BE2C (cell line): Measurements from ENCODE around the gene UBN2.
"Not testable (repeated sequence)": the region's sequence is repeated elsewhere in the genome, so short reads cannot be mapped to it uniquely, and the experiment has no call there.

Experiments
- DNase-seq: peaks from one replicate; pipeline ENCODE4 v3.0.0-alpha.2; 2020
- H3K27me3 ChIP-seq: fragments of 250-450 bp; sonication (Bioruptor Pico); 2 replicates; pipeline ENCODE4 v1.5.1; 2020; ENCODE audit warnings: mild to moderate bottlenecking
- H3K36me3 ChIP-seq: fragments of 250-450 bp; sonication (Bioruptor Pico); 2 replicates; pipeline ENCODE4 v1.5.1; 2020; ENCODE audit warnings: mild to moderate bottlenecking
- H3K4me1 ChIP-seq: fragments of 250-450 bp; sonication (Bioruptor Pico); 2 replicates; pipeline ENCODE4 v1.5.1; 2020
- H3K4me3 ChIP-seq: 2 replicates; pipeline ENCODE4 v1.5.1; 2011; ENCODE audit warnings: low read depth, low read length
- H3K9me3 ChIP-seq: fragments of 250-450 bp; sonication (Bioruptor Pico); 2 replicates; pipeline ENCODE4 v1.5.1; 2020
- CTCF ChIP-seq: IDR thresholded peaks from 2 replicates; pipeline ENCODE4 v1.5.1; 2012; ENCODE audit warnings: mild to moderate bottlenecking, low read depth, low read length

The UBN2 gene

DNA sequence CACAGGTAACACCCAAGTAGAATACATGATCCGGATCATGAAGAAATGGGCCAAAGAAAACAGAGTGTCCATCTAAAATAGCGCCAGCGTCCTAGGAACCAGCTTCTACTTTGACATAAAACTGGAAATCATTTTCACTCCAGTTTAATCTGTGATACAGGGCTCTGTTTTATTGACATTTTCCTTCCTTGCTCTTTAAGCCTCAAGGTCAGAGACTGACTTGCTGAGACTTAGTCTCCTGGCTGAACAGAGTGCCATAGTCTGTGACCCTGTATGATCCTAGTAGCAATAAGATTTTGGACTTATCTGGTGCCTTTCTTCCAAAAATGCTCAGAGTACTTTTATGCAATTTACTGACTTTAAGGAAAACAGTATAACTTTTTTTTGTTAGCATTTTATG lies 41.7 kb upstream of the UBN2 start:
- Histone ChIP-seq H3K4me1 (no peaks in the 10 kb centered on the region), H3K36me3 (peaks cover 1% of the 10 kb centered on the region; the same call in 1 of the 2 replicates), H3K9me3 (no peaks in the 10 kb centered on the region), H3K4me3 (no peak overlapping the region), H3K27me3 (no peaks in the 10 kb centered on the region)
- no peak for TF ChIP-seq CTCF
- no peak for DNase-seq

- DNase-seq = no peak
- no peaks in the 10 kb centered on the region for H3K9me3 ChIP-seq
- no peaks in the 10 kb centered on the region for H3K36me3 ChIP-seq
- no peaks in the 10 kb centered on the region for H3K27me3 ChIP-seq
- no peak overlapping the region for H3K4me3 ChIP-seq
- no peaks in the 10 kb centered on the region for H3K4me1 ChIP-seq
- TF ChIP-seq CTCF = no peak
These were observed 38.9 kb upstream of the UBN2 start for GRCh38 chr7:139192014-139192706.

- Histone ChIP-seq H3K4me3 (no peak overlapping the region), H3K27me3 (no peaks in the 10 kb centered on the region), H3K36me3 (no peaks in the 10 kb centered on the region), H3K4me1 (no peaks in the 10 kb centered on the region), H3K9me3 (no peaks in the 10 kb centered on the region; the same call in 1 of the 2 replicates)
- no peak for DNase-seq
- no peak for TF ChIP-seq CTCF
These were observed 30.7 kb upstream of the UBN2 start for GRCh38 chr7:139200382-139200781.

DNA sequence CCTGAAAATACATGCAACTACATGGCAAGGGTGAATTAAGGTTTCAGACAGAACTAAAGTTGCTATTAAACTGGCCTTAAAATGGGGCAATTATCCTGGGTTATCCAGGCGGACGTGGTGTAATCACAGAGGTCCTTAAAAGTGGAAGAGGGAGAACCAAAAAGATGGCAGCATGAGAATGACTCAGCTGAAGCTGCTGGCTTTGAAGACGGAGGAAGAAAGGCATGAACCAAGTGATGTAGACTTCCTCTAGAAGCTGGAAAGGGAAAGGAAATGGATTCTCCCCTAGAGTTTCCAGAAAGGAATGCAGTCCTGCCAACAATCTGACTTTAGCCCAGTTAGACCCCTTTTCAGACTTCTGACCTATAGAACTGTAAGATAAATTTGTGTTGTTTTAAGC lies 27.0 kb upstream of the UBN2 start:
- no peak for TF ChIP-seq CTCF
- DNase-seq = no peak
- Histone ChIP-seq H3K4me3 (no peak overlapping the region), H3K27me3 (no peaks in the 10 kb centered on the region), H3K9me3 (no peaks in the 10 kb centered on the region; the same call in none of the 2 replicates), H3K4me1 (no peaks in the 10 kb centered on the region), H3K36me3 (no peaks in the 10 kb centered on the region)

DNA sequence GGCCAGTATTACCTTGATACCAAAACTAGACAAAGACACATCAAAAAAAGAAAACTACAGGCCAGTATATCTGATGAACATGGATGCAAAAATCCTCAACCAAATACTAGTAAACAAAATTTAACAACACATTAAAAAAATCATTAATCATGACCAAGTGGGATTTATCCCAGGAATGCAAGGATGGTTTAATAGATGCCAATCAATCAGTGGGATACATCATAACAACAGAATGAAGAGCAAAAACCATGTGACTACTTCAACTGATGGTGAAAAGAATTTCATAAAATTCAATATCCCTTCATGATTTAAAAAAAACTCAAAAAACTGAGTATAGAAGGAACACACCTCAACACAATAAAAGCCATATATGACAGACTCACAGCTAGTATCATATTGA lies 25.2 kb upstream of the UBN2 start:
- no peaks in the 10 kb centered on the region for H3K36me3 ChIP-seq
- no peaks in the 10 kb centered on the region for H3K4me1 ChIP-seq
- no peak for TF ChIP-seq CTCF
- no peaks in the 10 kb centered on the region for H3K27me3 ChIP-seq
- no peak for DNase-seq
- no peak overlapping the region for H3K4me3 ChIP-seq
- H3K9me3 ChIP-seq = no peaks in the 10 kb centered on the region; the same call in none of the 2 replicates

DNA sequence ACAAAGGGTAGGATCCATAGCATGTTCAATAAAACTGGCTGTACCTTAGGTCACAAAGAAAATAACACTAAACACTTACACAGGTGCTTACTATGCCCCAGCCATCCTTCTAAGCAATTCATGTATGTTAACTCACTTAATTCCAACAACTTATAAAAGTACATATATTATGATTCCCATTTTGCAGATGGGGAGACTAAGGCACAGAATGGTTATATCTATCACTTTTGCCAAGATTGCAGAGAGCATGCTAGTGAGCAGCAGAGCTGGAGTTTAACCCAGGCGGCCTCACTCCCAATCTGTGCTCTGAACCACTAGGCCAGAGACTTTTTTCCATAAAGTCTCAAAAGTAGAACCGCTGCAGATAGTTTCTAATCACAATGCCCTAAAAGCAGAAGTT lies 18.9 kb upstream of the UBN2 start:
- H3K27me3 ChIP-seq = no peaks in the 10 kb centered on the region
- no peaks in the 10 kb centered on the region for H3K36me3 ChIP-seq
- no peak for DNase-seq
- H3K4me1 ChIP-seq = no peaks in the 10 kb centered on the region
- H3K9me3 ChIP-seq = no peaks in the 10 kb centered on the region
- TF ChIP-seq CTCF = no peak
- H3K4me3 ChIP-seq = no peak overlapping the region

GRCh38 chr7:139213489-139213888 lies 17.5 kb upstream of the UBN2 start:
- not testable (repeated sequence) for H3K36me3 ChIP-seq, DNase-seq, H3K4me3 ChIP-seq, H3K27me3 ChIP-seq, H3K9me3 ChIP-seq, H3K4me1 ChIP-seq
